Heart right ventricle (tissue), 16 donors: ENCODE measurements around the gene CBX1. TPM values are rescaled to one million over a fixed set of nuclear protein-coding genes. Genes with fewer than 3 reads are reported as not detected.
A peak's percentile ranks its signal among the peaks of the same experiment; 100 is the strongest.
"Not testable (repeated sequence)": the region's sequence is repeated elsewhere in the genome, so short reads cannot be mapped to it uniquely, and the experiment has no call there.

Experiments
- ATAC-seq, 8 donors: fragments of 200-7000 bp; cut with Tn5 transposase; one replicate each; pipeline ENCODE4 v1.9.1; 2020; ENCODE audit warnings: mild to moderate bottlenecking in 8 of 8, moderate library complexity in 8 of 8, moderate number of reproducible peaks in 1 of 8
- DNase-seq, 2 donors: peaks; one replicate each; pipeline ENCODE4 v3.0.0-alpha.2; 2020
- H3K27ac ChIP-seq, 10 donors: fragments of 200-600 bp; sonication (generic) in 2 of 10; one replicate each; pipeline versions ENCODE4 v1.5.0 to v1.8.0; 2020 to 2022; ENCODE audit warnings: mild to moderate bottlenecking in 3 of 10
- H3K27me3 ChIP-seq, 7 donors: fragments of 200-600 bp; one replicate each; pipeline ENCODE4 v1.8.0; 2021 to 2022; ENCODE audit warnings: mild to moderate bottlenecking in 2 of 7
- H3K36me3 ChIP-seq, 9 donors: fragments of 200-600 bp; sonication (generic) in 1 of 9; one replicate each; pipeline versions ENCODE4 v1.5.0 to v1.8.0; 2020 to 2022; ENCODE audit warnings: mild to moderate bottlenecking in 2 of 9
- H3K4me1 ChIP-seq, 9 donors: fragments of 200-600 bp; sonication (generic) in 1 of 9; one replicate each; pipeline versions ENCODE4 v1.5.0 to v1.8.0; 2020 to 2022; ENCODE audit warnings: mild to moderate bottlenecking in 4 of 9
- H3K4me3 ChIP-seq, 10 donors: fragments of 200-600 bp; sonication (generic) in 2 of 10; one replicate each; pipeline versions ENCODE4 v1.5.0 to v1.8.0; 2020 to 2022; ENCODE audit warnings: mild to moderate bottlenecking in 7 of 10, moderate library complexity in 2 of 10
- H3K9me3 ChIP-seq, 11 donors: fragments of 200-600 bp in 10 of 11; sonication (generic) in 2 of 11; one replicate each; pipeline versions ENCODE4 v1.5.0 to v1.8.0; 2013 to 2022; ENCODE audit warnings: mild to moderate bottlenecking in 2 of 11, control low read depth in 1 of 11, moderate library complexity in 1 of 11
- CTCF ChIP-seq, 9 donors: fragments of 200-600 bp; sonication (generic) in 2 of 9; IDR thresholded peaks; one replicate each; pipeline versions ENCODE4 v1.5.0 to v1.8.0; 2021 to 2022; ENCODE audit warnings: antibody characterized with exemption in 9 of 9, mild to moderate bottlenecking in 5 of 9, moderate library complexity in 1 of 9
- WGBS, 2 donors: extraction: QIAGEN DNeasy Blood & Tissue Kit; methylation state at CpG; one replicate each; pipeline ENCODE4 v1.1.7; 2013; ENCODE audit warnings: inconsistent platforms in 1 of 2; 5-methylcytosine and 5-hydroxymethylcytosine counted together
- intact Hi-C, 10 donors: fragments of 100-400 bp; cut with DNase I; formaldehyde crosslinking; loops; one replicate each; pipeline versions ENCODE4 v1.11.1 to v1.14.2; 2022
- polyA plus RNA-seq, 2 donors: library from polyadenylated mRNA; stranded (reverse); fragments of 200-250 nt; gene quantifications; one replicate each; pipeline ENCODE4 v1.2.3, GENCODE V29; 2013
- total RNA-seq, 10 donors: library from RNA; stranded (reverse); fragmentation: NEBNext Ultra II Directional in 3 of 10; extraction: Animal tissue kit (Norgen Biotek cat#: 25700) in 3 of 10; gene quantifications; one replicate each; pipeline versions ENCODE4 v1.2.1 to v1.2.4, GENCODE V29; 2021 to 2023
- donor health status: Arrhythmogenic right ventricular cardiomyopathy.
- donor health status: ischemic (EF 13 %, LVEDD 7.1; RV severe dilation, severe dysfunction).
- donor health status: healthy with polysubstance abuse.
- donor health status: DM: no; HTN: yes; CAD: no.
- donor health status: DM: no; HTN: no; CAD: no.
- donor health status: ischemic (EF 25% LVEDD 6.9; RV normal size, moderate dysfunction).
- donor health status: ischemic (EF 25% LVEDD 5.7; RV mildly dilated, moderate dysfunction).
- donor health status: healthy.
- donor health status: DM: yes; HTN: yes; CAD: no.
- donor health status: Ischemic cardiomyopathy.
- donor health status: ischemic (EF 35%, LVEDD 5.7; RV mildly dilated, moderate dysfunction).
- donor health status: nonischemic (EF 11% LVEDD 7.7; RV severe dilation, severe dysfunction).
- donor health status: DM: yes; HTN: yes; CAD: no.
- donor health status: PGD.
- donor health status: ischemic (EF 29% LVEDD 5.4; RV normal size, mild dysfunction).
- donor health status: nonischemic (EF 23%, LVEDD 6.1; RV moderate dilation, normal function).

Gene CBX1
- total and polyA plus RNA-seq, 12 donors: 19.8 to 40.8 (median 35.9) TPM

GRCh38 chr17:48081858-48082257, 19.4 kb downstream of the CBX1 start:
- WGBS, 2 donors: 82 to 87% methylated on average over 5 of the region's 5 CpGs
- no peak for TF ChIP-seq CTCF (IDR thresholded peaks at IDR 0.05)
- Histone ChIP-seq H3K27ac (no peak overlapping the region), H3K4me3 (no peak overlapping the region), H3K4me1 (peaks cover 0 to 23% (median 13%) of the 10 kb centered on the region in 9 donors), H3K27me3 (no peaks in the 10 kb centered on the region), H3K36me3 (peaks cover 0 to 2% (median 0%) of the 10 kb centered on the region in 9 donors), H3K9me3 (no peaks in the 10 kb centered on the region)
- ATAC-seq (no peak), DNase-seq (no peak)
- intact Hi-C loops: loop anchor here in 2 of 10 donors (2.0 to 5.0 kb wide), 2 partner anchors 45 to 49 kb away; no protein-coding TSS in a partner anchor

- peaks cover 0 to 48% (median 4%) of the 10 kb centered on the region in 9 donors for H3K36me3 ChIP-seq
- not testable (repeated sequence) for ATAC-seq, H3K9me3 ChIP-seq, H3K4me3 ChIP-seq, H3K27ac ChIP-seq, DNase-seq, H3K27me3 ChIP-seq
- intact Hi-C loops: loop anchor here in 3 of 10 donors (5.0 kb wide), 2 partner anchors 50 to 55 kb away; no protein-coding TSS in a partner anchor
- 95 to 97% methylated on average over 10 of the region's 10 CpGs for WGBS, 2 donors
- peaks cover 0 to 14% (median 5%) of the 10 kb centered on the region in 9 donors for H3K4me1 ChIP-seq
These were observed 24.1 kb downstream of the CBX1 start for GRCh38 chr17:48077152-48077551.

GRCh38 chr17:48074322-48075081, 26.8 kb downstream of the CBX1 start:
- H3K4me1 ChIP-seq: peaks cover 0 to 10% (median 5%) of the 10 kb centered on the region in 9 donors
- H3K27ac ChIP-seq: peak overlapping the region in 3 of 10 donors; percentile 7 to 45 (median 28)
- WGBS, 2 donors: 66 to 77% methylated on average over 7 of the region's 7 CpGs
- no peak overlapping the region for H3K4me3 ChIP-seq
- intact Hi-C loops: loop anchor here (1.0 to 5.0 kb wide), 9 partner anchors 22 to 58 kb away; partner anchors contain the start of genes COPZ2 (in 1 of the 10) and SNX11 (in 1 of the 10)
- TF ChIP-seq CTCF (IDR thresholded peaks at IDR 0.05): peak; percentile 73 to 92 (median 85)
- peaks cover 0 to 74% (median 6%) of the 10 kb centered on the region in 9 donors for H3K36me3 ChIP-seq
- DNase-seq (peak; percentile 52 to 84), ATAC-seq (peak in 7 of 8 donors; percentile 78 to 92 (median 89))
- H3K27me3 ChIP-seq: no peaks in the 10 kb centered on the region
- no peaks in the 10 kb centered on the region for H3K9me3 ChIP-seq

GRCh38 chr17:48073566-48074094, 27.6 kb downstream of the CBX1 start:
- intact Hi-C loops: loop anchor here (1.0 to 2.0 kb wide), 7 partner anchors 21 to 57 kb away; partner anchors contain the start of genes COPZ2 (in 1 of the 10) and SNX11 (in 1 of the 10)
- not testable (repeated sequence) for ATAC-seq

GRCh38 chr17:48072811-48073210, 28.5 kb downstream of the CBX1 start:
- ATAC-seq, DNase-seq, H3K27me3 ChIP-seq, H3K9me3 ChIP-seq, intact Hi-C loops, H3K4me3 ChIP-seq, H3K27ac ChIP-seq: not testable (repeated sequence)
- WGBS, 2 donors: 93 to 96% methylated on average over 9 of the region's 9 CpGs
- peaks cover 0 to 91% (median 7%) of the 10 kb centered on the region in 9 donors for H3K36me3 ChIP-seq
- H3K4me1 ChIP-seq: peaks cover 0 to 10% (median 5%) of the 10 kb centered on the region in 9 donors

More at GRCh38 chr17:48073566-48074094, 27.6 kb downstream of the CBX1 start:
- H3K4me3 ChIP-seq, H3K9me3 ChIP-seq, H3K27me3 ChIP-seq, DNase-seq: not testable (repeated sequence)
- H3K4me1 ChIP-seq: peaks cover 0 to 10% (median 5%) of the 10 kb centered on the region in 9 donors
- H3K27ac ChIP-seq: peak overlapping the region in 3 of 10 donors; percentile 7 to 45 (median 28)
- H3K36me3 ChIP-seq: peaks cover 0 to 82% (median 6%) of the 10 kb centered on the region in 9 donors
- 91 to 98% methylated on average over 5 of the region's 5 CpGs for WGBS, 2 donors
